Measurements from ENCODE around the gene APOL3.

APOL3 gene

DNA sequence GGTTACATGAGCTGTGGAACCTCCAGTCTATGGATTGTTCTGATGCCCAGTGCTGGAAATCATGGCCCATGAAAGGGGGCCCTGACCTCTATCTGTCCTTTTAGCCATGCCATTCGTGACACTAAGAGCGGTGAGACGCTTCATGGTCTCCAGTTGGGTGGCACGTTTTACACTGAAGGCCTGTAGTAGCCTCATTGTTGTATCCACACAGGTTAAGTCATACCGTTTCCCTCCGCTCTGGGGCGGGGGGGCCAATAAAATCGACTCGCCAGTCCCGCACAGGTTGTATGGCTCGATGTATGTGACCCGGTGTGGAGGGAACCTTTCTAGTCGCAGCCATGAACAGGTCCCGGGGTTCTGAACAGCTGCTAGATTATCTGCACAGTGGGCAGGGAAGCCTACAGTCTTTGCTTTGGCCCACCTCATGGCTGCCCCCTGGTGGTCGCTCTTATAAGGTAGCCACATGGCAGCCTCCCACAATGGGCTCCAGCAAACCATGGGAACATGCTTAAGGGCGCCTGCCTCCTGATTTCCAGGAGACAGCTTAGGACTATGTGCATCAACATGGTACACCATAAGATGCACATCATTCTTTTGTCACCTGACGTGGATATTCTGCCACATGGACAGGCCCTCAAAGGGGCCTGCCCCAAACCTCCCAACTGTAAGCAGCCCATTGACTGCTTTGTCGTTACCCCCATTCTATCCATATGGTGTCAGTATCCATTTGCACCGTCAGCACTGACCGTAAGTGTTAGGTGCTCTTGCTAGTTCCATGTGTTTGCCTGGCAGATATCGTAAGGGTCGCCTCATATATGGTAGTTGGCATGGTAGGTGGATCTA is 19.7 kb upstream of the APOL3 start:
- Histone ChIP-seq H3K27ac (ENCODE audit: low read length) (no peak overlapping the region), H3K4me1 (ENCODE audit: control insufficient read depth, insufficient read depth, low read length) (peaks cover 8% of the 10 kb centered on the region), H3K9ac (ENCODE audit: low read length in 2 of 2) (no peak overlapping the region), H3K36me3 (ENCODE audit: control insufficient read depth in 2 of 2, insufficient read depth in 2 of 2, low read length in 2 of 2) (no peaks in the 10 kb centered on the region), H3K27me3 (ENCODE audit: control insufficient read depth in 1 of 2, insufficient read depth in 2 of 2, low read length in 2 of 2) (no peaks in the 10 kb centered on the region), H3K4me3 (ENCODE audit: low read length in 2 of 2) (no peak overlapping the region), H3K9me3 (ENCODE audit: control insufficient read depth in 2 of 2, low read length in 2 of 2) (no peaks in the 10 kb centered on the region)

GRCh38 chr22:36177160-36177559 is 16.6 kb upstream of the APOL3 start:
- no peaks in the 10 kb centered on the region for H3K9me3 ChIP-seq (ENCODE audit: control insufficient read depth in 2 of 2, low read length in 2 of 2)
- H3K36me3 ChIP-seq (ENCODE audit: control insufficient read depth in 2 of 2, insufficient read depth in 2 of 2, low read length in 2 of 2), result no peaks in the 10 kb centered on the region
- no peak overlapping the region for H3K4me3 ChIP-seq (ENCODE audit: low read length in 2 of 2)
- H3K27ac ChIP-seq (ENCODE audit: low read length), result no peak overlapping the region
- no peaks in the 10 kb centered on the region for H3K27me3 ChIP-seq (ENCODE audit: control insufficient read depth in 1 of 2, insufficient read depth in 2 of 2, low read length in 2 of 2)
- no peak overlapping the region for H3K9ac ChIP-seq (ENCODE audit: low read length in 2 of 2)
- H3K4me1 ChIP-seq (ENCODE audit: control insufficient read depth, insufficient read depth, low read length), result no peaks in the 10 kb centered on the region

GRCh38 chr22:36175892-36176291 is 15.3 kb upstream of the APOL3 start:
- no peak overlapping the region for H3K9ac ChIP-seq (ENCODE audit: low read length in 2 of 2)
- H3K27me3 ChIP-seq (ENCODE audit: control insufficient read depth in 1 of 2, insufficient read depth in 2 of 2, low read length in 2 of 2), result no peaks in the 10 kb centered on the region
- H3K4me1 ChIP-seq (ENCODE audit: control insufficient read depth, insufficient read depth, low read length), result no peaks in the 10 kb centered on the region
- no peak overlapping the region for H3K27ac ChIP-seq (ENCODE audit: low read length)
- no peaks in the 10 kb centered on the region for H3K36me3 ChIP-seq (ENCODE audit: control insufficient read depth in 2 of 2, insufficient read depth in 2 of 2, low read length in 2 of 2)
- H3K4me3 ChIP-seq (ENCODE audit: low read length in 2 of 2), result no peak overlapping the region
- no peaks in the 10 kb centered on the region for H3K9me3 ChIP-seq (ENCODE audit: control insufficient read depth in 2 of 2, low read length in 2 of 2)

- no peak overlapping the region for H3K27ac ChIP-seq (ENCODE audit: low read length)
- H3K4me3 ChIP-seq (ENCODE audit: low read length in 2 of 2), result no peak overlapping the region
- no peaks in the 10 kb centered on the region for H3K9me3 ChIP-seq (ENCODE audit: control insufficient read depth in 2 of 2, low read length in 2 of 2)
- no peaks in the 10 kb centered on the region for H3K36me3 ChIP-seq (ENCODE audit: control insufficient read depth in 2 of 2, insufficient read depth in 2 of 2, low read length in 2 of 2)
- H3K27me3 ChIP-seq (ENCODE audit: control insufficient read depth in 1 of 2, insufficient read depth in 2 of 2, low read length in 2 of 2), result peaks cover 0 to 3% of the 10 kb centered on the region in 2 donors
- no peaks in the 10 kb centered on the region for H3K4me1 ChIP-seq (ENCODE audit: control insufficient read depth, insufficient read depth, low read length)
- H3K9ac ChIP-seq (ENCODE audit: low read length in 2 of 2), result no peak overlapping the region
Measured at GRCh38 chr22:36171941-36172340, 11.4 kb upstream of the APOL3 start.

DNA sequence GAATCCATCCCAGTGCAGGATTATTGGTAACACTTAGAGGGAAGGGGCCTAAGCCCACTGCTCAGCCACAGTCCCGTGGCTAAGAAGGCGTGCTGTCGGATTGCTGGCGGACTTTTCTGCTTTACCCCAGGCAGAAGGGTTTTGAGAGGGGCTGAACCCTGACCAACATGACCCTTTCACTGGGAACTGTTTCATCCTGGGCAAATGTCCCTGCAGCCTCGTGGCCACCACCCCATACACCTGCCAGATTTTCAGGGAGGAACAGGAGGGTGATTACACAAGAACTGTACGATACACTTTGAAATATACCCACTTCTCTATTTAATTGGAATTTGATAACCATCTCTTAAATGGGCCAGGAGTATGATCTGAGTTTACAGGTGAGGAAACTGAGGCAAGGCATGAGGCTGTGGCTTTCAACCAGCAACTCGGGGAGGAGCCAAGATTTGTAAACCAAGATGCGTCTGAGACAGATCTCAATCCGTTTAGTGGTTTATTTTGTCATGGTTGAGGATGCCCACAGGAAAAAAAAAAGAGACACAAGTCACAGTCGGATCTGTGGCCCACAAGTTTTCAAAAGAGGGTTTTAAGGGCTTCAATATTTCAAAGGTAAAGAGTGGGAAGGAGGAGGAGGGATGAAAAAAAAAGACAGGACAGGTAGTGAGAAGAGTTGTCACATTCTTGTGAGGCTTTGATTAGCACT is 6.1 kb upstream of the APOL3 start:
- no peak overlapping the region for H3K9ac ChIP-seq (ENCODE audit: low read length in 2 of 2)
- H3K4me1 ChIP-seq (ENCODE audit: control insufficient read depth, insufficient read depth, low read length), result peaks cover 4% of the 10 kb centered on the region
- H3K9me3 ChIP-seq (ENCODE audit: control insufficient read depth in 2 of 2, low read length in 2 of 2), result no peaks in the 10 kb centered on the region
- no peak overlapping the region for H3K27ac ChIP-seq (ENCODE audit: low read length)
- H3K4me3 ChIP-seq (ENCODE audit: low read length in 2 of 2), result no peak overlapping the region
- no peaks in the 10 kb centered on the region for H3K36me3 ChIP-seq (ENCODE audit: control insufficient read depth in 2 of 2, insufficient read depth in 2 of 2, low read length in 2 of 2)
- H3K27me3 ChIP-seq (ENCODE audit: control insufficient read depth in 1 of 2, insufficient read depth in 2 of 2, low read length in 2 of 2), result peaks cover 0 to 3% of the 10 kb centered on the region in 2 donors

GRCh38 chr22:36166086-36166485 is 5.5 kb upstream of the APOL3 start:
- Histone ChIP-seq H3K36me3 (ENCODE audit: control insufficient read depth in 2 of 2, insufficient read depth in 2 of 2, low read length in 2 of 2) (no peaks in the 10 kb centered on the region), H3K9ac (ENCODE audit: low read length in 2 of 2) (no peak overlapping the region)

GRCh38 chr22:36165141-36165540 is 4.6 kb upstream of the APOL3 start:
- H3K27ac ChIP-seq (ENCODE audit: low read length), result no peak overlapping the region
- H3K9ac ChIP-seq (ENCODE audit: low read length in 2 of 2), result no peak overlapping the region
- peaks cover 17% of the 10 kb centered on the region for H3K4me1 ChIP-seq (ENCODE audit: control insufficient read depth, insufficient read depth, low read length)
- no peaks in the 10 kb centered on the region for H3K36me3 ChIP-seq (ENCODE audit: control insufficient read depth in 2 of 2, insufficient read depth in 2 of 2, low read length in 2 of 2)
- H3K9me3 ChIP-seq (ENCODE audit: control insufficient read depth in 2 of 2, low read length in 2 of 2), result no peaks in the 10 kb centered on the region
- no peak overlapping the region for H3K4me3 ChIP-seq (ENCODE audit: low read length in 2 of 2)
- H3K27me3 ChIP-seq (ENCODE audit: control insufficient read depth in 1 of 2, insufficient read depth in 2 of 2, low read length in 2 of 2), result peaks cover 0 to 3% of the 10 kb centered on the region in 2 donors

More at GRCh38 chr22:36166086-36166485, 5.5 kb upstream of the APOL3 start:
- peaks cover 0 to 3% of the 10 kb centered on the region in 2 donors for H3K27me3 ChIP-seq (ENCODE audit: control insufficient read depth in 1 of 2, insufficient read depth in 2 of 2, low read length in 2 of 2)
- peaks cover 9% of the 10 kb centered on the region for H3K4me1 ChIP-seq (ENCODE audit: control insufficient read depth, insufficient read depth, low read length)
- no peak overlapping the region for H3K4me3 ChIP-seq (ENCODE audit: low read length in 2 of 2)
- no peak overlapping the region for H3K27ac ChIP-seq (ENCODE audit: low read length)
- H3K9me3 ChIP-seq (ENCODE audit: control insufficient read depth in 2 of 2, low read length in 2 of 2), result no peaks in the 10 kb centered on the region

- H3K9ac ChIP-seq (ENCODE audit: low read length in 2 of 2), result no peak overlapping the region
- no peak overlapping the region for H3K27ac ChIP-seq (ENCODE audit: low read length)
- peaks cover 17% of the 10 kb centered on the region for H3K4me1 ChIP-seq (ENCODE audit: control insufficient read depth, insufficient read depth, low read length)
Measured at GRCh38 chr22:36164621-36165020, 4.1 kb upstream of the APOL3 start.

DNA sequence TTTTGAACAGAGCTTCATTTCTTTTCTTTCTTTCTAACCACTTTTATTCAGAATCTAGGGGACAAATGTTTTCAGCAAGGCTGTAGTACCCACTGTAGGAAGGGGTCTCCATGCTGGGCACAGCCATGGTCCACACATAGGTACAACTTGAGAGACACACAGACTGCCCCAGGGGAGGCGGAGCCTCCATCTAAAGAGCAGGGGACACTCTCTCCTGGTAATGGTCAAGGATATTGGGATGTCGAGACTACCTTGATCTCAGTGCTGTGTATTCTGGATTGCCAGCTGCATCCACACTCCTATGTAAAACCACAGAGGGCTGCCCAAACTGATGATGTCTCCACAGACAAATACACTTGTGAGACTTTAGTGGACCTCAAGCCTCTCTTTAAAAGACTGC is 2.9 kb upstream of the APOL3 start:
- Histone ChIP-seq H3K36me3 (ENCODE audit: control insufficient read depth in 2 of 2, insufficient read depth in 2 of 2, low read length in 2 of 2) (no peaks in the 10 kb centered on the region), H3K27me3 (ENCODE audit: control insufficient read depth in 1 of 2, insufficient read depth in 2 of 2, low read length in 2 of 2) (no peaks in the 10 kb centered on the region), H3K4me3 (ENCODE audit: low read length in 2 of 2) (no peak overlapping the region), H3K9me3 (ENCODE audit: control insufficient read depth in 2 of 2, low read length in 2 of 2) (no peaks in the 10 kb centered on the region), H3K27ac (ENCODE audit: low read length) (no peak overlapping the region), H3K9ac (ENCODE audit: low read length in 2 of 2) (no peak overlapping the region), H3K4me1 (ENCODE audit: control insufficient read depth, insufficient read depth, low read length) (peaks cover 22% of the 10 kb centered on the region)

More at GRCh38 chr22:36164621-36165020, 4.1 kb upstream of the APOL3 start:
- Histone ChIP-seq H3K4me3 (ENCODE audit: low read length in 2 of 2) (no peak overlapping the region), H3K27me3 (ENCODE audit: control insufficient read depth in 1 of 2, insufficient read depth in 2 of 2, low read length in 2 of 2) (no peaks in the 10 kb centered on the region), H3K36me3 (ENCODE audit: control insufficient read depth in 2 of 2, insufficient read depth in 2 of 2, low read length in 2 of 2) (no peaks in the 10 kb centered on the region), H3K9me3 (ENCODE audit: control insufficient read depth in 2 of 2, low read length in 2 of 2) (no peaks in the 10 kb centered on the region)

DNA sequence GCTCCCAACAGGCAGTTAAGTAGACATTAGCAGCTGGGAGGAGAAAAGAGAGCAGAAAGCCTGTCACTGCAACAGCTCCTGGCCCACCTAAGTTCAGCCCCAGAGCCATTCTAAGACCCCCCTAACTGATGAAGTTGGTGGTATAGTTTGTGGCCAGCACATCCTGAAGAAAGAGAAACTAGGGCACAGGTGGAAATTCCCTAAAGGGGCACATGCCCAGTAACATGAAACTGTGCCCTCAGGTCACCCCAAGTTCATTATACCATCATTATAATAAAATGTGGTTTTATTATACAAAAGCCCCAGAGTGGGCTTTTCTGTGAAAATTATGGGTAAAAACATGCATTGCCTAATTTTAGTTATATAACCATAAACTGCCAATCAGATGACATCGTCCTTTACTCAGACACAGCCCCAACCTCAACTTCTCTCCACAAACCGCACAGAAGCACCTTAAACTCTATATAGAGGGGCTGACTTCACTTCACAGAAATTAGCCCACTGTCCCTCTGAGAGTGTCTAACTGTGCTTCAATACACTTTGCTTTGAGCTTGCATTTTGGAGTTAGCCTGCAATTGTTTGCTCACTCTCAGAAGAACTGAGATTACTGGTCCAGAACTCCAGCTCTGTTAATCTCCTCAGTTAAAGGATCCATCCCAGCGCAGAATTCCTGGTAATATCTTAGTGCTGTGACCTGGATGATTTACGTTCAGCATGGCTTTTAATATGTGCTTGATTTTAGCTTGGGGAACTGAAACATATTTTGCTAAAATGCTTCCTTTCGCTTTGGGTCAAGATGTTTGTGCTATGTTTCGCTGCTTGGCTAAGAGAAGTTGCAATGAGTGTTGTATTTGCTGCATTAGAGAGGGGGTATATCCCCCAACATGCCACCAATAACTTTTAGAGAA is 1.8 kb upstream of the APOL3 start:
- Histone ChIP-seq H3K27me3 (ENCODE audit: control insufficient read depth in 1 of 2, insufficient read depth in 2 of 2, low read length in 2 of 2) (no peaks in the 10 kb centered on the region), H3K27ac (ENCODE audit: low read length) (no peak overlapping the region), H3K4me1 (ENCODE audit: control insufficient read depth, insufficient read depth, low read length) (peaks cover 25% of the 10 kb centered on the region), H3K4me3 (ENCODE audit: low read length in 2 of 2) (no peak overlapping the region), H3K9me3 (ENCODE audit: control insufficient read depth in 2 of 2, low read length in 2 of 2) (no peaks in the 10 kb centered on the region), H3K9ac (ENCODE audit: low read length in 2 of 2) (no peak overlapping the region), H3K36me3 (ENCODE audit: control insufficient read depth in 2 of 2, insufficient read depth in 2 of 2, low read length in 2 of 2) (no peaks in the 10 kb centered on the region)

All from stomach smooth muscle (tissue), 2 donors.